DND-41 (cell line): ENCODE data around the gene NDUFA6.

Source experiments
- ATAC-seq: fragments of 200-7000 bp; cut with Tn5 transposase; 3 replicates; pipeline ENCODE4 v1.9.1; 2021; ENCODE audit warnings: low read depth; ENCODE audit not compliant: insufficient read depth
- DNase-seq: peaks from one replicate; pipeline ENCODE4 v3.0.0-alpha.2; 2020
- H2AFZ ChIP-seq: 2 replicates; pipeline ENCODE4 v1.6.0; 2012; ENCODE audit warnings: low read depth, low read length
- H3K27ac ChIP-seq: 2 replicates; pipeline ENCODE4 v1.5.1; 2012; ENCODE audit warnings: low read length, inconsistent platforms
- H3K27me3 ChIP-seq: fragments of 200-600 bp; sonication (generic); 2 replicates; pipeline ENCODE4 v1.6.0; 2012; ENCODE audit warnings: low read length, mild to moderate bottlenecking, inconsistent platforms; ENCODE audit not compliant: insufficient read depth, poor library complexity
- H3K36me3 ChIP-seq: 2 replicates; pipeline ENCODE4 v1.5.1; 2012; ENCODE audit warnings: low read length, inconsistent platforms; ENCODE audit not compliant: insufficient read depth
- H3K4me1 ChIP-seq: 2 replicates; pipeline ENCODE4 v1.5.1; 2012; ENCODE audit warnings: mild to moderate bottlenecking, low read length; ENCODE audit not compliant: insufficient read depth
- H3K4me2 ChIP-seq: 2 replicates; pipeline ENCODE4 v1.6.0; 2012; ENCODE audit warnings: mild to moderate bottlenecking, moderate library complexity, low read length, inconsistent platforms; ENCODE audit not compliant: insufficient read depth
- H3K4me3 ChIP-seq, 2 experiments: fragments of 200-600 bp in 1 of 2; shearing (Covaris generic) in 1 of 2; 2 replicates each; pipeline ENCODE4 v1.5.1; 2012 to 2016; ENCODE audit warnings: inconsistent platforms in 2 of 2, low read length in 2 of 2, mild to moderate bottlenecking in 2 of 2, low read depth in 1 of 2, moderate library complexity in 1 of 2
- H3K79me2 ChIP-seq: 2 replicates; pipeline ENCODE4 v1.6.0; 2012; ENCODE audit warnings: low read length, inconsistent platforms; ENCODE audit not compliant: insufficient read depth
- H3K9ac ChIP-seq: 2 replicates; pipeline ENCODE4 v1.6.0; 2012; ENCODE audit warnings: low read depth, mild to moderate bottlenecking, inconsistent platforms, low read length, moderate library complexity
- H3K9me3 ChIP-seq: 2 replicates; pipeline ENCODE4 v1.5.1; 2012; ENCODE audit warnings: low read length, moderate library complexity, mild to moderate bottlenecking, inconsistent platforms; ENCODE audit not compliant: insufficient read depth, severe bottlenecking
- H4K20me1 ChIP-seq: 2 replicates; pipeline ENCODE4 v1.6.0; 2012; ENCODE audit warnings: low read length; ENCODE audit not compliant: insufficient read depth
- EZH2 ChIP-seq: IDR thresholded peaks from 3 replicates; pipeline ENCODE4 v1.6.1; 2012; ENCODE audit warnings: borderline replicate concordance, low read depth, mild to moderate bottlenecking, moderate library complexity, low read length, inconsistent platforms; ENCODE audit not compliant: severe bottlenecking
- TF ChIP-seq, protein P1 (sequence below): IDR thresholded peaks from 2 replicates; pipeline ENCODE4 v1.5.1; 2012; ENCODE audit warnings: borderline replicate concordance, low read length, moderate library complexity, mild to moderate bottlenecking; ENCODE audit not compliant: poor library complexity, severe bottlenecking; ENCODE audit errors: extremely low read depth

NDUFA6 gene

DNA sequence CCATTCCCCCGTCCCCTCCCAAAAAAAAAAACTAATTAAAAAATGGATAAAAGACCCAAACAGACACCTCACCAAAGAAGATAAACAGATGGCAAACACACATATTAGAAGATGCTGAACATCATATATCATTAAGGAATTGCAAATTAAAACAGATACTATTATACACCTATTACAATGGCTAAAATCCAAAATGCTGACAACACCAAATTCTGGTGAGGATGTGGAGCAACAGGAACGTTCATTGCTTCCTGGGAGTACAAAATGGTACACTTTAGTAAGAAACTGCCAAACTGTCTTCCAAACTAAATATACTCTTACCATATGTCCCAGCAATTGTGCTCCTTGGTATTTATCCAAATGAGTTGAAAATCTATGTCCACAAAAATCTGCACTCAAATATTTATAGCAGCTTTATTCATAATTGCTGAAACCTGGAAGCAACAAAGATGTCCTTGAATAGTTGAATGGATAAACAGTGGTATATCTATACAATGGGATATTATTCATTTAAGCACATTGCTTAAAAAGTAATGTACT lies 39.9 kb downstream of the NDUFA6 start:
- no peak overlapping the region for H3K27ac ChIP-seq
- H3K4me3 ChIP-seq, result no peak overlapping the region
- no peak overlapping the region for H2AFZ ChIP-seq
- H3K4me2 ChIP-seq, result no peak overlapping the region
- no peaks in the 10 kb centered on the region for H3K79me2 ChIP-seq
- H4K20me1 ChIP-seq, result no peaks in the 10 kb centered on the region
- no peak overlapping the region for H3K9ac ChIP-seq
- ATAC-seq (no peak), DNase-seq (no peak)
- no peaks in the 10 kb centered on the region for H3K9me3 ChIP-seq
- no peaks in the 10 kb centered on the region for H3K27me3 ChIP-seq
- H3K4me1 ChIP-seq, result no peaks in the 10 kb centered on the region
- H3K36me3 ChIP-seq, result no peaks in the 10 kb centered on the region
- no peak for TF ChIP-seq EZH2
- TF ChIP-seq, protein P1, sequence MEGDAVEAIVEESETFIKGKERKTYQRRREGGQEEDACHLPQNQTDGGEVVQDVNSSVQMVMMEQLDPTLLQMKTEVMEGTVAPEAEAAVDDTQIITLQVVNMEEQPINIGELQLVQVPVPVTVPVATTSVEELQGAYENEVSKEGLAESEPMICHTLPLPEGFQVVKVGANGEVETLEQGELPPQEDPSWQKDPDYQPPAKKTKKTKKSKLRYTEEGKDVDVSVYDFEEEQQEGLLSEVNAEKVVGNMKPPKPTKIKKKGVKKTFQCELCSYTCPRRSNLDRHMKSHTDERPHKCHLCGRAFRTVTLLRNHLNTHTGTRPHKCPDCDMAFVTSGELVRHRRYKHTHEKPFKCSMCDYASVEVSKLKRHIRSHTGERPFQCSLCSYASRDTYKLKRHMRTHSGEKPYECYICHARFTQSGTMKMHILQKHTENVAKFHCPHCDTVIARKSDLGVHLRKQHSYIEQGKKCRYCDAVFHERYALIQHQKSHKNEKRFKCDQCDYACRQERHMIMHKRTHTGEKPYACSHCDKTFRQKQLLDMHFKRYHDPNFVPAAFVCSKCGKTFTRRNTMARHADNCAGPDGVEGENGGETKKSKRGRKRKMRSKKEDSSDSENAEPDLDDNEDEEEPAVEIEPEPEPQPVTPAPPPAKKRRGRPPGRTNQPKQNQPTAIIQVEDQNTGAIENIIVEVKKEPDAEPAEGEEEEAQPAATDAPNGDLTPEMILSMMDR, result no peak

DNA sequence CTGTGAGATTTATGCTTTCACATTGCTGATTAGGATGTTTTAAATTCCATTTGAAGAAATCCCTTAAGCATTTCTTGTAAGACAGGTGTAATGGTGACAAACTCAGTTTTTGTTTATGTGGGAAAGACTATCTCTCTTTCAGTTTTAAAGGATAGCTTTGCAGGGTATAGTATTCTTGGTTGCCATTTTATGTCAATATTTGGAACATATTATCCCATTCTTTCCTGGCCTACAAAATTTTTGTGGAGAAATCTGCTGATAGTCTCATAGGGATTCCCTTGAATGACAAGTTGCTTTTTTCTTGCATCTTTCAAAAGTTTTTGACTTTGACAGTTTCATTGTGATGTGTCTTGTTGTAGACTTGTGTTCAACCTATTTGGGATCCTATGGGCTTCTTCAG lies 48.8 kb downstream of the NDUFA6 start:
- no peak overlapping the region for H2AFZ ChIP-seq
- no peaks in the 10 kb centered on the region for H3K79me2 ChIP-seq
- no peaks in the 10 kb centered on the region for H4K20me1 ChIP-seq
- H3K9me3 ChIP-seq, result peaks cover 9% of the 10 kb centered on the region
- no peak overlapping the region for H3K9ac ChIP-seq
- H3K27ac ChIP-seq, result no peak overlapping the region
- no peaks in the 10 kb centered on the region for H3K4me1 ChIP-seq
- ATAC-seq, result no peak
- H3K27me3 ChIP-seq, result no peaks in the 10 kb centered on the region
- H3K4me3 ChIP-seq, result no peak overlapping the region
- DNase-seq, result no peak
- H3K4me2 ChIP-seq, result no peak overlapping the region
- no peaks in the 10 kb centered on the region for H3K36me3 ChIP-seq
- TF ChIP-seq, protein P1, result no peak
- no peak for TF ChIP-seq EZH2

DNA sequence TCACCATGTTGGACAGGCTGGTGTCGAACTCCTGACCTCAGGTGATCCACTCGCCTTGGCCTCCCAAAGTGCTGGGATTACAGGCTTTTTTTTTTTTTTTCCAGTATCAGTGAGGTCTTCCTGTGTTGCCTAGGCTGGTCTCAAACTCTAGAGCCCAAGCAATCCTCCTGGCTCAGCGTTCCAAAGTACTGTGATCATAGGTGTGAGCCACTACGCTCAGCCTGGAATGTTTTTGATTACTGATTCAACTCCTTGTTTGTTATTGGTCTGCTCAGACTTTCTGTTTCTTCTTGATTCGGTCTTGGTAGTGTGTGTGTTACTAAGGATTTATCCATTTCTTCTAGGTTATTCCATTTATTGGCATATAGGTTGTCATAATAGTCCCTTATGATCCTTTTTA lies 51.3 kb downstream of the NDUFA6 start:
- ATAC-seq (no peak), DNase-seq (no peak)
- Histone ChIP-seq H4K20me1 (no peaks in the 10 kb centered on the region), H3K27ac (no peak overlapping the region), H3K9me3 (peaks cover 12% of the 10 kb centered on the region), H3K4me3 (no peak overlapping the region), H3K4me2 (no peak overlapping the region), H3K4me1 (no peaks in the 10 kb centered on the region), H3K36me3 (no peaks in the 10 kb centered on the region), H2AFZ (no peak overlapping the region), H3K9ac (no peak overlapping the region), H3K27me3 (no peaks in the 10 kb centered on the region), H3K79me2 (no peaks in the 10 kb centered on the region)
- TF ChIP-seq, protein P1, result no peak
- TF ChIP-seq EZH2, result no peak
